DOHH2 (cell line): ENCODE data around the gene CCN2.

Experiments used
- EZH2phosphoT487 ChIP-seq: fragments of 200-600 bp; sonication (generic); IDR thresholded peaks from 2 replicates; pipeline ENCODE4 v1.6.1; 2017; ENCODE audit warnings: borderline replicate concordance, mild to moderate bottlenecking, antibody characterized with exemption, low read length, moderate library complexity, mixed read lengths
- TF ChIP-seq, protein P1 (sequence below): fragments of 200-600 bp; sonication (generic); IDR thresholded peaks from one replicate; pipeline ENCODE4 v1.5.1; 2014; ENCODE audit warnings: antibody characterized with exemption, mild to moderate bottlenecking, low read depth, low read length; ENCODE audit not compliant: poor library complexity, severe bottlenecking

GRCh38 chr6:131916847-131917246 lies 34.3 kb downstream of the CCN2 start:
- TF ChIP-seq, protein P1, sequence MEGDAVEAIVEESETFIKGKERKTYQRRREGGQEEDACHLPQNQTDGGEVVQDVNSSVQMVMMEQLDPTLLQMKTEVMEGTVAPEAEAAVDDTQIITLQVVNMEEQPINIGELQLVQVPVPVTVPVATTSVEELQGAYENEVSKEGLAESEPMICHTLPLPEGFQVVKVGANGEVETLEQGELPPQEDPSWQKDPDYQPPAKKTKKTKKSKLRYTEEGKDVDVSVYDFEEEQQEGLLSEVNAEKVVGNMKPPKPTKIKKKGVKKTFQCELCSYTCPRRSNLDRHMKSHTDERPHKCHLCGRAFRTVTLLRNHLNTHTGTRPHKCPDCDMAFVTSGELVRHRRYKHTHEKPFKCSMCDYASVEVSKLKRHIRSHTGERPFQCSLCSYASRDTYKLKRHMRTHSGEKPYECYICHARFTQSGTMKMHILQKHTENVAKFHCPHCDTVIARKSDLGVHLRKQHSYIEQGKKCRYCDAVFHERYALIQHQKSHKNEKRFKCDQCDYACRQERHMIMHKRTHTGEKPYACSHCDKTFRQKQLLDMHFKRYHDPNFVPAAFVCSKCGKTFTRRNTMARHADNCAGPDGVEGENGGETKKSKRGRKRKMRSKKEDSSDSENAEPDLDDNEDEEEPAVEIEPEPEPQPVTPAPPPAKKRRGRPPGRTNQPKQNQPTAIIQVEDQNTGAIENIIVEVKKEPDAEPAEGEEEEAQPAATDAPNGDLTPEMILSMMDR: no peak
- TF ChIP-seq EZH2phosphoT487: no peak
